ENCODE results near the gene ADGRE3. TPM values are rescaled to one million over a fixed set of nuclear protein-coding genes. Genes with fewer than 3 reads are reported as not detected.
A peak's percentile ranks its signal among the peaks of the same experiment; 100 is the strongest.
"Not testable (repeated sequence)": the region's sequence is repeated elsewhere in the genome, so short reads cannot be mapped to it uniquely, and the experiment has no call there.

ADGRE3 gene
- total RNA-seq, 2 donors from 2014 or later = 0.15 TPM; not detected in 1

DNA sequence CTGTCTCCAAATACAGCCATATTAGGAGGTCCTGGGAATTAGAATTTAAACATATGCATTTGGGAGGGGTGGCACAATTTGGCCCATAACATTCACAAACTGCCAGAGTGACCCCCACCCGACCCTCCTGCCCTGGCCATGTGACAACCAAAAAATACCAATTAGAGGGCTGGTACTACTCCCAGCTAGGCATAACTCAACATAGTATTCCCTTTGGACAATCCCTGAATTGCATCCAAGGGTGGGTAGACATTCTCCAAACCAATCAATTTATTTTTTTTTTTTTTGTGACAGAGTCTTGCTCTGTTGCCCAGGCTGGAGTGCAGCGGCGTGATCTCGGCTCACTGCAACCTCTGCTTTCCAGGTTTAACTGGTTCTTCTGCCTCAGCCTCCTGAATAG is 62.0 kb downstream of the ADGRE3 start:
- ATAC-seq (no peak), DNase-seq (no peak)
- Mint-ChIP-seq H3K4me3 (no peak overlapping the region), H3K27ac (no peak overlapping the region), H3K27me3 (peaks cover 4% of the 10 kb centered on the region), H3K4me1 (peaks cover 4% of the 10 kb centered on the region), H3K36me3 (ENCODE audit: low read depth) (peaks cover 2% of the 10 kb centered on the region)
- no peaks in the 10 kb centered on the region for H3K9me3 ChIP-seq (ENCODE audit: control insufficient read depth, low read length, poor library complexity, severe bottlenecking)

GRCh38 chr19:14612242-14612641 is 62.4 kb downstream of the ADGRE3 start:
- H3K27ac Mint-ChIP-seq; H3K9me3 ChIP-seq (ENCODE audit: control insufficient read depth, low read length, poor library complexity, severe bottlenecking); H3K4me1 Mint-ChIP-seq; H3K27me3 Mint-ChIP-seq; H3K4me3 Mint-ChIP-seq; H3K36me3 Mint-ChIP-seq (ENCODE audit: low read depth); ATAC-seq; DNase-seq: not testable (repeated sequence)

DNA sequence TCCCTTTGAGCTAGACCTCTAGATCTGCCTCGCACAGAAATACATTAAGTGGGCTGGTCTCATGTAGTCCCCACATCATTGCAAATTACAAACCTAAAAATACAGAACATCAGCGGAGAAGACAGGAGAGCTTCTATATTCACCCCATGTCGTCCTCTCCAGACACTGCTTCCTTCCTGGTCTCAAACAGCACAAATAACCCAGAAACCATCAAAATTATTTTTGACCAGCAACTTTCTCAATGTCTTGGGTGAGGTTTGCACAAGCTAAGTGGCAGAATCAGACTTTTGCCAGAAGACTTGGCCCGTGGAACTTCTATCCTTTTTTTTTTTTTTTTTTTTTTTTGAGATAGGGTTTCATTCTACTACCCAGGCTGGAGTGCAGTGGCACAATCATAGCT is 63.6 kb downstream of the ADGRE3 start:
- ATAC-seq (no peak), DNase-seq (no peak)
- H3K4me1 Mint-ChIP-seq = peaks cover 4% of the 10 kb centered on the region
- no peaks in the 10 kb centered on the region for H3K36me3 Mint-ChIP-seq (ENCODE audit: low read depth)
- peaks cover 3% of the 10 kb centered on the region for H3K27me3 Mint-ChIP-seq
- no peak overlapping the region for H3K4me3 Mint-ChIP-seq
- H3K27ac Mint-ChIP-seq = no peak overlapping the region
- no peaks in the 10 kb centered on the region for H3K9me3 ChIP-seq (ENCODE audit: control insufficient read depth, low read length, poor library complexity, severe bottlenecking)

- Mint-ChIP-seq H3K4me3 (no peak overlapping the region), H3K4me1 (peaks cover 10% of the 10 kb centered on the region), H3K27ac (no peak overlapping the region), H3K36me3 (ENCODE audit: low read depth) (no peaks in the 10 kb centered on the region), H3K27me3 (no peaks in the 10 kb centered on the region)
- ATAC-seq = no peak
- no peak for DNase-seq
- H3K9me3 ChIP-seq (ENCODE audit: control insufficient read depth, low read length, poor library complexity, severe bottlenecking) = no peaks in the 10 kb centered on the region
These were observed 68.0 kb downstream of the ADGRE3 start for GRCh38 chr19:14606627-14607026.

DNA sequence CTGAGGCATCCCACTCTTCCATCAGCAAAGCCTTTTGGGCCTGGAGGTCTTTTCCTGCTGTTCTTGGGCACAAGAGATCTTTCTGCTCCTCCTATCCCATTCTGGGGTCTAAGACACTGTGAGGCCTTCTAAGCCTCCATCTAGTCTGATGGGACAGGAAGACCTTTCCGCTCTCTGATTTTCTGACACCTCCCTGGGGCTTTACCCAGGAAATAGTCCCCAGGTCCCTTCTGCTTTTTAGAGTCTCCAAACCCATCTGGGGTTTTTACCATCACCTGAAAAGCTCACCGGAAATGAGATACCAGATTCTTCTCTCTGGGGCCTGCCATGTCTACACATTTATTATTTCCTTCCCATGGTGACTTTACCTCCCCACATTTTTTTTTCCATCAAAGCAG is 70.7 kb downstream of the ADGRE3 start:
- H3K27me3 Mint-ChIP-seq = no peaks in the 10 kb centered on the region
- H3K36me3 Mint-ChIP-seq (ENCODE audit: low read depth) = no peaks in the 10 kb centered on the region
- H3K4me1 Mint-ChIP-seq = peaks cover 10% of the 10 kb centered on the region
- no peaks in the 10 kb centered on the region for H3K9me3 ChIP-seq (ENCODE audit: control insufficient read depth, low read length, poor library complexity, severe bottlenecking)
- peak overlapping the region; percentile 2 for H3K27ac Mint-ChIP-seq
- DNase-seq (no peak), ATAC-seq (peak; percentile 79)
- H3K4me3 Mint-ChIP-seq = no peak overlapping the region

DNA sequence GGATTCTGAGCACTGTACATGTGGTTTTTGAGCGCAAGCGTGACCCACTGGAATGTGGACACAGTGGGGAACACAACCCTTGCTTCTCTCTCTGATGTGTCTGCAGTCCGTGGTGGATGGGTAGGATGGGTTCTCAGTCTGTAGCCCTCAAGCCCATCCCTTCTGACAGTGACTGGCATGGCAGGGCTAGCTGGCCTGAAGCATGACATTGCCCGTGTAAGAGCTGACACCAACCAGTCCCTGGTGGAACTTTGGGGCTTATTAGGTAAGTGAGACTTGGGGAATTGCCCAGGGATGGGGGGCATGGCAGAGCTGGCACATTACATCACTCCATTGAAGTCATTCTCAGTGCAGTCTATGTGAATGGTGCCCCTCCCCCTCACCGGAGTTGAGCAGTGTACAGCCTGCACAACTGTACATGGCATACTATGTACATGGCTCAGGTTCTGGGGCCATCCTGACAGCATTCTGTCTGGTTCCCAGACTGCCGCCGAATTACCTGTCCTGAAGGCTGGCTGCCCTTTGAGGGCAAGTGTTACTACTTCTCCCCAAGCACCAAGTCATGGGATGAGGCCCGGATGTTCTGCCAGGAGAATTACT is 75.0 kb downstream of the ADGRE3 start:
- no peak for DNase-seq
- Mint-ChIP-seq H3K4me3 (no peak overlapping the region), H3K4me1 (peaks cover 6% of the 10 kb centered on the region), H3K27ac (no peak overlapping the region), H3K36me3 (ENCODE audit: low read depth) (peaks cover 3% of the 10 kb centered on the region), H3K27me3 (no peaks in the 10 kb centered on the region)
- H3K9me3 ChIP-seq (ENCODE audit: control insufficient read depth, low read length, poor library complexity, severe bottlenecking) = no peaks in the 10 kb centered on the region
- ATAC-seq = no peak

- Mint-ChIP-seq H3K4me3 (no peak overlapping the region), H3K27me3 (no peaks in the 10 kb centered on the region), H3K4me1 (no peaks in the 10 kb centered on the region), H3K27ac (no peak overlapping the region), H3K36me3 (ENCODE audit: low read depth) (peaks cover 3% of the 10 kb centered on the region)
- no peak for DNase-seq
- ATAC-seq = no peak
- H3K9me3 ChIP-seq (ENCODE audit: control insufficient read depth, low read length, poor library complexity, severe bottlenecking) = no peaks in the 10 kb centered on the region
These were observed 79.1 kb downstream of the ADGRE3 start for GRCh38 chr19:14595558-14595957.

DNA sequence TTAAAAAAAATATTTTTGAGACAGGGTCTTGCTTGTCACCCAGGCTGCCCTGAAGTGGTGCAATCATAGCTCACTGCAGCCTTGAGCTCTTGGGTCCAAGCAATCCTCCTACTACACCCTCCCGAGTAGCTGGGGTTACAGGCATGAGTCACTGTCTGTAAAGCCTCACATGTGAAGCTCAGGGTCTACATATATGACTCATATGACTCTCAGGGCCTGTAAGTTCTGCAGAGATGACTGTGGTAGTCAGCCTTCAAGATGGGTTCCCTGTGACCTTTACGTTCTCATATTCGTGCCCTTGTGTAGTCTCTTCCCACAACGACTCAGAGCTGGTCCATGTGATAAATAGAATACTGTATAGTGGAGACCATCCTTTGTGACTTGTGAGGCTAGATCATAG is 85.2 kb downstream of the ADGRE3 start:
- DNase-seq; H3K4me1 Mint-ChIP-seq; H3K36me3 Mint-ChIP-seq (ENCODE audit: low read depth); H3K27me3 Mint-ChIP-seq; ATAC-seq; H3K4me3 Mint-ChIP-seq; H3K27ac Mint-ChIP-seq; H3K9me3 ChIP-seq (ENCODE audit: control insufficient read depth, low read length, poor library complexity, severe bottlenecking): not testable (repeated sequence)

- H3K9me3 ChIP-seq (ENCODE audit: control insufficient read depth, low read length, poor library complexity, severe bottlenecking); H3K27ac Mint-ChIP-seq; H3K36me3 Mint-ChIP-seq (ENCODE audit: low read depth); DNase-seq; H3K4me1 Mint-ChIP-seq; H3K4me3 Mint-ChIP-seq; H3K27me3 Mint-ChIP-seq: not testable (repeated sequence)
- peak; percentile 65 for ATAC-seq
These were observed 89.5 kb downstream of the ADGRE3 start for GRCh38 chr19:14585187-14585586.

DNA sequence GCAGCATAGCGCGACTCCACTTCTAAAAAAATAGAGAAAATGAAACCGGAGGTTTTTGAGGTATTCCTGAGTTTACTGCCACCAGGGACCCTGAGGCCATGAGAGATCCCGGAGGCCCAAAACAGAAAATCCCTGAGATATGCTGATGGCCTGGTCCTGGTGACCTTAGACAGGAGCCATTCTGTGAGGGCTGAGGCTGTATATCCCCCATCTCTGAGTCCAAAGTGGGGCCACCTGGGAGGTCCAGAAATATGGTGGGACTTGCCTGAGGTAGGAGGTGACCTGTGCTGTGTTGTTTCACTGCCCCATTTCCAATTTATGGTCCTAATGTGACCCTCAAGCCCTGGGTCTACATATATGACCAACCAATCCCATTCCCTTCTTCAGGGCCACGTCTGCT is 90.3 kb downstream of the ADGRE3 start:
- not testable (repeated sequence) for H3K9me3 ChIP-seq (ENCODE audit: control insufficient read depth, low read length, poor library complexity, severe bottlenecking); H3K4me1 Mint-ChIP-seq; H3K27me3 Mint-ChIP-seq; ATAC-seq; DNase-seq; H3K36me3 Mint-ChIP-seq (ENCODE audit: low read depth); H3K4me3 Mint-ChIP-seq
- peak overlapping the region; percentile 79 for H3K27ac Mint-ChIP-seq

- Mint-ChIP-seq H3K4me3 (peak within 1 kb of the TSS; percentile 74), H3K4me1 (peaks cover 7% of the 10 kb centered on the region), H3K36me3 (ENCODE audit: low read depth) (no peaks in the 10 kb centered on the region), H3K27ac (peak within 1 kb of the TSS; percentile 79), H3K27me3 (no peaks in the 10 kb centered on the region)
- DNase-seq (no peak), ATAC-seq (peak; percentile 66)
- no peaks in the 10 kb centered on the region for H3K9me3 ChIP-seq (ENCODE audit: control insufficient read depth, low read length, poor library complexity, severe bottlenecking)
These were observed 91.7 kb downstream of the ADGRE3 start, which contains the start of gene CLEC17A for GRCh38 chr19:14582894-14583340. Gene CLEC17A, plus strand, starts transcription at chr19:14583084. Its CDS starts 77 bp downstream, at chr19:14583161.

DNA sequence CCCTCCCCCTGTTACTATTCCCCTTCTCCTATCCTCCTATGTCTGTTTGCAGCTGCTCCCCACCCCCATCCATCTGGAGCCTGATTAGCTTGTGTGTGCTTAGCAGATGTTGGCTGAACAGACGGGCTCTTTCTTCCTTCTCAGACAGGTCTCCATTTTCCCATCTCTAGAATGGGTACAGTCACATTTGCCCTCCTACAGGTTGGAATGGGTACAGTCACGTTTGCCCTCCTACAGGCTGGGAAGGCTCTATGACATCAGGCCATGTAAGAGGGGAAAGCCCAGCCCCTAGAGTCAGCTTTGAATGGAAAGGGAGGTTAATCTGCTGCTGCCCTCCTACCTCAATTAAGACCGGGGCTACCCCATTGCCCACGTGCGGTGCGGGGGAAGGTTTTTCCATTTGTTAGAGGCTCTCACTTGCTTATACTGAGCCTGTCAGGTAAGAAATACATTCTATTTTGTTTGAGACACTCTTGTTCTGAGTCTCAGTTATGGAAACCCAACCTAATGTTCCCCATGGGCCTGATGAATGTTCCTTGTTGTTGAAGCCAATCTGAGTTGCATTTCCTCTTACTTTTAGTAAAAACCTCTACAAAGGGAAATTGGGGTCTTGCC is 93.9 kb downstream of the ADGRE3 start:
- Mint-ChIP-seq H3K4me1 (peaks cover 4% of the 10 kb centered on the region), H3K27me3 (no peaks in the 10 kb centered on the region), H3K36me3 (ENCODE audit: low read depth) (no peaks in the 10 kb centered on the region), H3K27ac (no peak overlapping the region), H3K4me3 (no peak overlapping the region)
- ATAC-seq (peak; percentile 59), DNase-seq (no peak)
- H3K9me3 ChIP-seq (ENCODE audit: control insufficient read depth, low read length, poor library complexity, severe bottlenecking) = no peaks in the 10 kb centered on the region

DNA sequence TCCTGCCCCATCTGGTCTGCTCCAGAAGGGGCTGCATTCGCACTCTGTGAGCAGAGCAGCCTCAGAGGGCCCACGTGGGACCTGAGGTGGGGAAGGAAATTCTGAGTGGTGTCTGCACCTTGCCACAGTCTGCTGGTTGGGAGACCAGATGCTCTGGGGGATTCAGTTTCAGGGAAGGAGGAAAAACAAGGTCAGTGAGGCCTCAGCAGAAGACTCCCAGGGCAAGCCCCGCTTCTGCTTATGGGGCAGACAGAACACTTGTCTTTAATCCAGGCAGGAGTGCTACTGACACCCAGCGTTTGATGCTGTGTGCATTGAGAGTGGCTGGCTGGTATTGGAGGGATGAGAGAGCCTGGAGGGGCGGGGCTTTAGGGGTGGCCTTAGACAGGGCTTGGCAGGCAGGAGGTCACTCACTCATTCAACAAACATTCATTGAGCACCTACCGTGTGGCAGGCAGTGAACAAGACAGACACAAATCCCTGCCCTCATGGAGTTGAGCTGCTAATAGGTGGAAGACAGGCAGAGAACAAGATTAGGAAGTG is 96.7 kb downstream of the ADGRE3 start:
- no peak for DNase-seq
- H3K4me3 Mint-ChIP-seq = no peak overlapping the region
- H3K27ac Mint-ChIP-seq = peak overlapping the region; percentile 82
- no peaks in the 10 kb centered on the region for H3K9me3 ChIP-seq (ENCODE audit: control insufficient read depth, low read length, poor library complexity, severe bottlenecking)
- no peaks in the 10 kb centered on the region for H3K27me3 Mint-ChIP-seq
- H3K4me1 Mint-ChIP-seq = peaks cover 11% of the 10 kb centered on the region
- no peaks in the 10 kb centered on the region for H3K36me3 Mint-ChIP-seq (ENCODE audit: low read depth)
- no peak for ATAC-seq

- H3K27ac Mint-ChIP-seq = peak overlapping the region; percentile 82
- H3K27me3 Mint-ChIP-seq = no peaks in the 10 kb centered on the region
- H3K36me3 Mint-ChIP-seq (ENCODE audit: low read depth) = no peaks in the 10 kb centered on the region
- no peak overlapping the region for H3K4me3 Mint-ChIP-seq
- no peak for ATAC-seq
- H3K4me1 Mint-ChIP-seq = peaks cover 11% of the 10 kb centered on the region
- no peaks in the 10 kb centered on the region for H3K9me3 ChIP-seq (ENCODE audit: control insufficient read depth, low read length, poor library complexity, severe bottlenecking)
- no peak for DNase-seq
These were observed 97.4 kb downstream of the ADGRE3 start for GRCh38 chr19:14577264-14577663.

All from T-helper 17 cell (primary cell).